Adrenal gland (tissue), 12 donors: ENCODE measurements around the gene FBXW8. TPM values are rescaled to one million over a fixed set of nuclear protein-coding genes. Genes with fewer than 3 reads are reported as not detected.

Experiments used
- DNase-seq, 7 donors: peaks; one replicate each; pipeline ENCODE4 v3.0.0-alpha.2; 2019 to 2020
- H3K27ac ChIP-seq, 5 donors: fragments of 200-600 bp; sonication (generic) in 4 of 5; 1 replicate in 3 of 5; 2 replicates in 2 of 5; pipeline versions ENCODE4 v1.5.1 to v1.8.0; 2016 to 2020; ENCODE audit warnings: mild to moderate bottlenecking in 1 of 5
- H3K27me3 ChIP-seq: fragments of 200-600 bp; 2 replicates; pipeline ENCODE4 v1.8.0; 2021
- H3K36me3 ChIP-seq, 2 donors: fragments of 200-600 bp; replicated peaks in 1 of 2; 1 replicate in 1 of 2; 2 replicates in 1 of 2; pipeline versions ENCODE4 v1.5.1 to v1.8.0; 2018 to 2022
- H3K4me1 ChIP-seq, 2 donors: fragments of 200-600 bp; replicated peaks in 1 of 2; 1 replicate in 1 of 2; 2 replicates in 1 of 2; pipeline versions ENCODE4 v1.5.1 to v1.8.0; 2018 to 2021
- H3K4me3 ChIP-seq, 4 donors: fragments of 200-600 bp; sonication (generic) in 3 of 4; one replicate each; pipeline ENCODE4 v1.5.1; 2016 to 2018
- H3K9me3 ChIP-seq, 3 donors: fragments of 200-600 bp; sonication (generic) in 1 of 3; replicated peaks in 1 of 3; 1 replicate in 2 of 3; 2 replicates in 1 of 3; pipeline versions ENCODE4 v1.5.1 to v1.8.0; 2016 to 2021
- CTCF ChIP-seq, 6 experiments: fragments of 450-650 bp in 4 of 6; fragments of 200-600 bp in 2 of 6; sonication (generic) in 1 of 6; IDR thresholded peaks; 1 replicate in 5 of 6; 2 replicates in 1 of 6; pipeline versions ENCODE4 v1.5.1 to v1.8.0; 2016 to 2021; ENCODE audit warnings: antibody characterized with exemption in 6 of 6, mild to moderate bottlenecking in 2 of 6, moderate library complexity in 1 of 6
- POLR2A ChIP-seq, 2 donors: fragments of 450-650 bp; IDR thresholded peaks; one replicate each; pipeline ENCODE4 v1.6.1; 2017; ENCODE audit warnings: antibody characterized with exemption in 2 of 2, mild to moderate bottlenecking in 2 of 2, moderate library complexity in 1 of 2
- WGBS, 4 donors: extraction: QIAGEN DNeasy Blood & Tissue Kit in 2 of 4; methylation state at CpG; one replicate each; pipeline versions ENCODE4 v1.1.5 to v1.1.7; 2013 to 2017; 5-methylcytosine and 5-hydroxymethylcytosine counted together
- intact Hi-C, 2 donors: fragments of 100-400 bp; cut with DNase I; formaldehyde crosslinking; loops; one replicate each; pipeline versions ENCODE4 v1.14.1 to v1.15.0; 2022 to 2023
- polyA plus RNA-seq, 3 donors: library from polyadenylated mRNA; stranded (reverse); fragments of 200-250 nt in 2 of 3; fragments of 350-450 nt in 1 of 3; fragmentation: Illumina TruSeq in 1 of 3; extraction: RNeasy Lipid Tissue Mini Kit (QIAGEN cat#74804) in 1 of 3; gene quantifications; one replicate each; pipeline ENCODE4 v1.2.3, GENCODE V29; 2013 to 2014
- total RNA-seq, 9 donors: library from RNA; depleted of rRNA in 4 of 9; stranded (reverse); fragments of >200 nt in 4 of 9; fragments of 120-200 nt in 1 of 9; fragmentation: NEBNext Ultra II Directional in 1 of 9; extraction: Animal tissue kit (Norgen Biotek cat#: 25700) in 1 of 9; gene quantifications; one replicate each; pipeline versions ENCODE4 v1.1.0 to v1.2.4, GENCODE V29; 2013 to 2023
- donor health status: healthy with polysubstance abuse.
- donor health status: Bipolar disorder and iron deficiency.
- donor health status: DM: yes; HTN: yes; CAD: no.
- donor health status: DM: no; HTN: no; CAD: no.
- donor health status: DM: no; HTN: no; CAD: no.
- donor health status: DM: yes; HTN: yes; CAD: no.

FBXW8 gene
- total and polyA plus RNA-seq, 12 donors: 2.9 to 19.1 (median 14.3) TPM

- Histone ChIP-seq H3K4me1 (peaks cover 0 to 3% of the 10 kb centered on the region in 2 donors), H3K9me3 (no peaks in the 10 kb centered on the region), H3K36me3 (no peaks in the 10 kb centered on the region), H3K4me3 (no peak overlapping the region), H3K27ac (no peak overlapping the region), H3K27me3 (no peaks in the 10 kb centered on the region)
- intact Hi-C loops: no loop called here
- no peak for DNase-seq
- WGBS, 4 donors: 71 to 92% (median 91%) methylated on average over 4 of the region's 4 CpGs
- TF ChIP-seq POLR2A (IDR thresholded peaks at IDR 0.05) (no peak), CTCF (IDR thresholded peaks at IDR 0.05) (no peak)
Observed at GRCh38 chr12:117079487-117079886, 168.7 kb downstream of the FBXW8 start.

GRCh38 chr12:117080661-117081144 is 170.0 kb downstream of the FBXW8 start:
- Histone ChIP-seq H3K36me3 (no peaks in the 10 kb centered on the region), H3K4me3 (no peak overlapping the region), H3K27me3 (no peaks in the 10 kb centered on the region), H3K9me3 (no peaks in the 10 kb centered on the region), H3K27ac (no peak overlapping the region), H3K4me1 (peaks cover 0 to 3% of the 10 kb centered on the region in 2 donors)
- WGBS, 4 donors: 60 to 65% (median 62%) methylated on average over 2 to 6 of the region's 6 CpGs
- intact Hi-C loops: no loop called here
- no peak for DNase-seq
- no peak for TF ChIP-seq POLR2A (IDR thresholded peaks at IDR 0.05)
- TF ChIP-seq CTCF (IDR thresholded peaks at IDR 0.05): no peak

Other genes with a start within 250 kb of the FBXW8 start
- 10 to 100 TPM; 14.8 to 33.9 (median 27.0) TPM for gene SPRING1, start 172.9 kb upstream of the FBXW8 start, total RNA-seq
- gene SPRING1, start 172.9 kb upstream of the FBXW8 start, polyA plus RNA-seq: 10 to 100 TPM in 2 of 3 donors, 1 to 10 TPM in 1; 9.7 to 14.4 (median 13.2) TPM
- gene RNFT2, start 172.6 kb upstream of the FBXW8 start, total RNA-seq: 1 to 10 TPM; 2.8 to 9.7 (median 5.6) TPM
- 10 to 100 TPM in 1 of 3 donors, 1 to 10 TPM in 2; 2.8 to 11.4 (median 8.9) TPM for gene RNFT2, start 172.6 kb upstream of the FBXW8 start, polyA plus RNA-seq
- 1 to 10 TPM in 1 of 9 donors, under 1 TPM in 5, not detected in 3; 0.14 to 1.1 (median 0.46) TPM for gene HRK, start 29.5 kb upstream of the FBXW8 start, total RNA-seq
- gene HRK, start 29.5 kb upstream of the FBXW8 start, polyA plus RNA-seq: under 1 TPM; 0.09 to 0.48 (median 0.20) TPM
- 100 to 1,000 TPM in 3 of 9 donors, 10 to 100 TPM in 6; 47.8 to 144 (median 90.4) TPM for gene TESC, start 188.5 kb downstream of the FBXW8 start, total RNA-seq
- 10 to 100 TPM; 34.3 to 73.2 (median 45.4) TPM for gene TESC, start 188.5 kb downstream of the FBXW8 start, polyA plus RNA-seq